Spleen (tissue), 11 donors: Measurements from ENCODE around the gene ATRN. TPM values are rescaled to one million over a fixed set of nuclear protein-coding genes. Genes with fewer than 3 reads are reported as not detected.
A peak's percentile ranks its signal among the peaks of the same experiment; 100 is the strongest.

Source experiments
- DNase-seq: peaks from one replicate; pipeline ENCODE4 v3.0.0-alpha.2; 2020
- H3K27ac ChIP-seq, 8 donors: fragments of 200-600 bp; sonication (generic) in 7 of 8; 1 replicate in 4 of 8; 2 replicates in 4 of 8; pipeline versions ENCODE4 v1.5.0 to v1.8.0; 2016 to 2021; ENCODE audit warnings: inconsistent platforms in 4 of 8, mild to moderate bottlenecking in 4 of 8, moderate library complexity in 1 of 8
- H3K27me3 ChIP-seq, 7 donors: fragments of 200-600 bp; sonication (generic) in 6 of 7; replicated peaks in 1 of 7; 1 replicate in 4 of 7; 2 replicates in 3 of 7; pipeline versions ENCODE4 v1.5.0 to v1.8.0; 2016 to 2021; ENCODE audit warnings: inconsistent platforms in 3 of 7, mild to moderate bottlenecking in 1 of 7
- H3K36me3 ChIP-seq, 6 donors: fragments of 200-600 bp; sonication (generic) in 5 of 6; 1 replicate in 4 of 6; 2 replicates in 2 of 6; pipeline versions ENCODE4 v1.5.0 to v1.8.0; 2016 to 2021; ENCODE audit warnings: inconsistent platforms in 2 of 6
- H3K4me1 ChIP-seq, 6 donors: fragments of 200-600 bp; sonication (generic) in 5 of 6; 1 replicate in 3 of 6; 2 replicates in 3 of 6; pipeline versions ENCODE4 v1.5.0 to v1.8.0; 2016 to 2021; ENCODE audit warnings: inconsistent platforms in 3 of 6
- H3K4me3 ChIP-seq, 8 donors: fragments of 200-600 bp; sonication (generic) in 7 of 8; 1 replicate in 4 of 8; 2 replicates in 4 of 8; pipeline versions ENCODE4 v1.5.0 to v1.8.0; 2016 to 2021; ENCODE audit warnings: inconsistent platforms in 4 of 8, mild to moderate bottlenecking in 4 of 8, moderate library complexity in 2 of 8
- H3K9me3 ChIP-seq, 8 donors: fragments of 200-600 bp; sonication (generic) in 7 of 8; 1 replicate in 4 of 8; 2 replicates in 4 of 8; pipeline versions ENCODE4 v1.5.0 to v1.8.0; 2016 to 2021; ENCODE audit warnings: inconsistent platforms in 4 of 8
- POLR2A ChIP-seq, 3 donors: fragments of 450-650 bp; IDR thresholded peaks; one replicate each; pipeline ENCODE4 v1.5.1; 2017; ENCODE audit warnings: antibody characterized with exemption in 3 of 3, mild to moderate bottlenecking in 1 of 3
- POLR2AphosphoS5 ChIP-seq, 3 donors: sonication (generic); formaldehyde crosslinking; IDR thresholded peaks; one replicate each; pipeline ENCODE4 v1.5.1; 2017; ENCODE audit warnings: antibody characterized with exemption in 3 of 3
- WGBS, 5 donors: extraction: QIAGEN DNeasy Blood & Tissue Kit in 3 of 5; methylation state at CpG; one replicate each; pipeline versions ENCODE4 v1.1.5 to v1.1.7; 2013 to 2018; 5-methylcytosine and 5-hydroxymethylcytosine counted together
- intact Hi-C: fragments of 100-400 bp; cut with DNase I; formaldehyde crosslinking; loops from one replicate; pipeline ENCODE4 v1.15.0; 2023; ENCODE audit warnings: low total_unique reads
- polyA plus RNA-seq, 3 donors: library from polyadenylated mRNA; stranded (reverse); fragments of 200-250 nt; gene quantifications; one replicate each; pipeline ENCODE4 v1.2.1, GENCODE V29; 2013
- total RNA-seq, 7 donors: library from RNA; depleted of rRNA in 3 of 7; stranded (reverse); fragments of >200 nt in 3 of 7; fragmentation: NEBNext Ultra II Directional in 4 of 7; extraction: Animal tissue kit (Norgen Biotek cat#: 25700) in 4 of 7; gene quantifications; one replicate each; pipeline versions ENCODE4 v1.1.0 to v1.2.1, GENCODE V29; 2016 to 2021
- TF ChIP-seq, protein P1 (sequence below), 11 experiments: fragments of 200-600 bp in 7 of 11; fragments of 450-650 bp in 4 of 11; sonication (generic) in 4 of 11; IDR thresholded peaks in 8 of 11; conservative IDR thresholded peaks in 3 of 11; 1 replicate in 7 of 11; 2 replicates in 4 of 11; pipeline versions ENCODE4 v1.4.0 to v1.8.0; 2016 to 2021; ENCODE audit warnings: antibody characterized with exemption in 11 of 11, inconsistent platforms in 4 of 11, mild to moderate bottlenecking in 1 of 11
- donor health status: healthy with polysubstance abuse.
- donor health status: DM: no; HTN: no; CAD: no; lungs with moderate emphysema.
- donor health status: DM: no; HTN: no; CAD: no.
- donor health status: Bipolar disorder and iron deficiency.
- donor health status: healthy.
- donor health status: DM: no; HTN: no; CAD: no.
- donor health status: DM: yes; HTN: yes; CAD: no.

Gene ATRN
- total and polyA plus RNA-seq, 10 donors = 1.8 to 49.9 (median 27.6) TPM

DNA sequence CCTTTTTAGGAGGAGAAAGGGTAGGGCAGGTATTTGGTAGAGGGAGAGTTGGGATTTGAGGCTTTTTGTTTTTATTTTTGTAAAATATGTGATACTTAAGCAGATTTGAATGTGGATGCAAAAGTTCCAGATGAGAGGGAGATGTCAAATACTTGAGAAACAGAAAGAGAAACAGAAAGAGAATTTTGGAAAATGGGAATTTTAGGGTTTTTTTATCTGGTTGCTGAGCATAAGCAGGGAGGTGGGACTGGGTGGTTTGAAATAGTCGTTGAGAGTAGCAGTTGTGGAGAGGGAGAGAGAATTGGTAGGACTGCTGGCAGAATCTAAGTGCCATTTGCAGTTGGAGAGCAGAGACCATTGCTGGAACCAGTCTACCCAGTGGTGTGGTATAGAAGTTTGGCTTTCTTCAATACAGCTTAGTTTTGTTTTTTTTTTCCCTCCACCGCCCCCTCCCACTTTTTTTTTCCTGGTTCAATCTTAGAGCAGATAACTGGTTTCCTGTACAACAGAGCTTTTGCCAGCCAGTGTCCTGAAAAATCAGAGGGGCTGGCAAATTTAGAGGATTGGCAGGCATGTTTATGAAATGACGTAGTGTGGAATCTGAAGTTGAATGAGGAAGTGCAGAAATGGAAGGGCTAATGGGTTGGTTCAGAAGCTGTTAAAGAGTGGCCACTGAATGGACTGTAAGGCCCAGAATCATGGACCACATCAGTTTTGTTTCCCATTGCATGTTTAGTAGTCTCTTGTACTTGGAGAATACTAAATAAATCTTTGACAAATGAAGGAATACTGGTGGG, 68.7 kb downstream of the ATRN start:
- H3K4me1 ChIP-seq = peaks cover 0 to 12% (median 0%) of the 10 kb centered on the region in 6 donors
- H3K27me3 ChIP-seq = no peaks in the 10 kb centered on the region
- peak overlapping the region; percentile 27 to 77 (median 67) for H3K27ac ChIP-seq
- H3K36me3 ChIP-seq = peaks cover 0 to 41% (median 7%) of the 10 kb centered on the region in 6 donors
- WGBS, 5 donors = 41 to 83% (median 57%) methylated on average over 3 of the region's 3 CpGs
- H3K9me3 ChIP-seq = peaks cover 0 to 5% (median 0%) of the 10 kb centered on the region in 8 donors
- no peak overlapping the region for H3K4me3 ChIP-seq
- no peak for TF ChIP-seq POLR2AphosphoS5 (IDR thresholded peaks at IDR 0.05)
- intact Hi-C loops = no loop called here
- no peak for DNase-seq

DNA sequence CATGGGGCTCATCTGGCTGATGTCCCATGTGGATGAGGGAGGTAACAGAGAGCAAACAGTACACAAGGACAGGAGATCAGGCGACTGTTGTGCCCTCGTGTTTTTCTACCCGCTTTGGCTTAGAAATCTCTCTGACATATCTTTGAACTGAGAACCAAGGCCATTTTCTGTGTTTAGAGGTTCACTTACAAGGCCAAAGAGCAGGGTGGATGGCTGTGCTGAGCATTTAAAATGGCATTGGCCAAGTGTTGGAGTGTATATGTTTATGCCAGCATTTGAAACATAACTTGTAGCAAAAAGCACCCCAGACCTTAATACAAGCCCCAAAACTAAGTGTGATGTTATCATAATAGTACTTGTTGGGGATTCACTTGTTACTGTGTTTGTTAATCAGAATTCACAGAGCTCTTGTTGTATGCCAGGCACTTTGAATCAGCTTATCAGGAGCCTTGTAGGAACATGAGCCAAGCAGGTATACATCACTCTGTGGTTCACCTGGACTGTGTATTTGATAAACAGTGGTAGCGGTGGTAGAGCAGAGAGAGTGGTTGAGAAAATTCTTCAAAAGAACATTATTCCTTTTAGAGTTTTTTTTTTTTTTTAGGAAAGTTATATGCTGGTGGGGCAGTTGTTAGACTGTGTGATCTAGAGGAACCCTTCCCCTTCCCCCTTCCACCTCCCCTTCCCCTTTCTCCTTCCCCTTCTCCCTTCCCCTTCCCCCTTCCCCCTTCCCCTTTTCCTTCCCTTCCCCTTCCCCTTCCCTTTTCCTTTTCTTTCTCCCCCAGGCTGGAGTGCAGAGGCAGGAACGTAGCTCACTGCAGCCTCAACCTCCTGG, 71.3 kb downstream of the ATRN start:
- Histone ChIP-seq H3K9me3 (peaks cover 0 to 3% (median 0%) of the 10 kb centered on the region in 8 donors), H3K4me3 (no peak overlapping the region), H3K27me3 (no peaks in the 10 kb centered on the region), H3K36me3 (peaks cover 0 to 36% (median 3%) of the 10 kb centered on the region in 6 donors), H3K4me1 (peaks cover 0 to 12% (median 0%) of the 10 kb centered on the region in 6 donors), H3K27ac (peak overlapping the region in 7 of 8 donors; percentile 9 to 79 (median 29))
- TF ChIP-seq, protein P1, sequence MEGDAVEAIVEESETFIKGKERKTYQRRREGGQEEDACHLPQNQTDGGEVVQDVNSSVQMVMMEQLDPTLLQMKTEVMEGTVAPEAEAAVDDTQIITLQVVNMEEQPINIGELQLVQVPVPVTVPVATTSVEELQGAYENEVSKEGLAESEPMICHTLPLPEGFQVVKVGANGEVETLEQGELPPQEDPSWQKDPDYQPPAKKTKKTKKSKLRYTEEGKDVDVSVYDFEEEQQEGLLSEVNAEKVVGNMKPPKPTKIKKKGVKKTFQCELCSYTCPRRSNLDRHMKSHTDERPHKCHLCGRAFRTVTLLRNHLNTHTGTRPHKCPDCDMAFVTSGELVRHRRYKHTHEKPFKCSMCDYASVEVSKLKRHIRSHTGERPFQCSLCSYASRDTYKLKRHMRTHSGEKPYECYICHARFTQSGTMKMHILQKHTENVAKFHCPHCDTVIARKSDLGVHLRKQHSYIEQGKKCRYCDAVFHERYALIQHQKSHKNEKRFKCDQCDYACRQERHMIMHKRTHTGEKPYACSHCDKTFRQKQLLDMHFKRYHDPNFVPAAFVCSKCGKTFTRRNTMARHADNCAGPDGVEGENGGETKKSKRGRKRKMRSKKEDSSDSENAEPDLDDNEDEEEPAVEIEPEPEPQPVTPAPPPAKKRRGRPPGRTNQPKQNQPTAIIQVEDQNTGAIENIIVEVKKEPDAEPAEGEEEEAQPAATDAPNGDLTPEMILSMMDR (IDR thresholded peaks at IDR 0.05 in 8 of 11, conservative IDR thresholded peaks at IDR 0.05 in 3 of 11) = no peak
- TF ChIP-seq POLR2A (IDR thresholded peaks at IDR 0.05) (no peak), POLR2AphosphoS5 (IDR thresholded peaks at IDR 0.05) (peak in 1 of 3 donors; percentile 26)
- intact Hi-C loops = no loop called here
- no peak for DNase-seq
- 72 to 89% (median 79%) methylated on average over 5 of the region's 5 CpGs for WGBS, 5 donors

- peak overlapping the region in 2 of 8 donors; percentile 78 to 79 for H3K27ac ChIP-seq
- intact Hi-C loops = no loop called here
- H3K27me3 ChIP-seq = no peaks in the 10 kb centered on the region
- no peaks in the 10 kb centered on the region for H3K9me3 ChIP-seq
- 91 to 97% (median 96%) methylated on average over 6 of the region's 6 CpGs for WGBS, 5 donors
- H3K4me1 ChIP-seq = peaks cover 0 to 12% (median 0%) of the 10 kb centered on the region in 6 donors
- TF ChIP-seq POLR2AphosphoS5 (IDR thresholded peaks at IDR 0.05) (no peak), POLR2A (IDR thresholded peaks at IDR 0.05) (no peak)
- TF ChIP-seq, protein P1 (IDR thresholded peaks at IDR 0.05 in 8 of 11, conservative IDR thresholded peaks at IDR 0.05 in 3 of 11) = no peak
- H3K36me3 ChIP-seq = peaks cover 0 to 54% (median 6%) of the 10 kb centered on the region in 6 donors
- no peak overlapping the region for H3K4me3 ChIP-seq
- DNase-seq = no peak
Observed at GRCh38 chr20:3543901-3544507, 73.2 kb downstream of the ATRN start.

DNA sequence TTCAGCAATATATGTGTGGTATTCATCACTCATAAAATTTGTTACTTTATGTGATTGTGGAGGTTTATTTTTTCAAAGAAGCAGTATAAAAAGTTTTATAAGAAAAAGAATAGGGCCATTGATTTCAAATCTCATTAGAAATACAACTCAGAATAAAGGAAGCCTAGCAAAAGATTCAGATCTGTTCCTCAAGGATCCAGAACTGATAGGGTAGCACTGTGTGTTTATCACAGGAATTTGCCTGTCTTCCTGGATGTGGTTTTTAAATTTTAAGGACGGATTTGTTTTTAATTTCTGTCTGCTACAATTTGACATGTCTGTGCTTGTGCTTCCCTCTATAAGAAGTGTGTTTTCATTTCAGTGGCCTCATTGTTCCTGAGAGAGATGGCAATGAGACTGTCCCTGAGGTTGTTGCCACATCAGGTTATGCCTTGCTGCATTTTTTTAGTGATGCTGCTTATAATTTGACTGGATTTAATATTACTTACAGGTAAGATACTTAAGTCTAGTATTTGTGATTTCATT, 74.6 kb downstream of the ATRN start:
- Histone ChIP-seq H3K9me3 (no peaks in the 10 kb centered on the region), H3K27ac (peak overlapping the region in 3 of 8 donors; percentile 3 to 56 (median 34)), H3K27me3 (no peaks in the 10 kb centered on the region), H3K4me1 (peaks cover 0 to 2% (median 0%) of the 10 kb centered on the region in 6 donors), H3K36me3 (peaks cover 0 to 64% (median 17%) of the 10 kb centered on the region in 6 donors), H3K4me3 (no peak overlapping the region)
- no peak for DNase-seq
- 54 to 67% (median 55%) methylated on average over 1 of the region's 1 CpG for WGBS, 5 donors
- TF ChIP-seq, protein P1 (IDR thresholded peaks at IDR 0.05 in 8 of 11, conservative IDR thresholded peaks at IDR 0.05 in 3 of 11) = no peak
- intact Hi-C loops = no loop called here
